SK-N-SH (cell line): ENCODE data around the gene CDC25A. TPM values are rescaled to one million over a fixed set of nuclear protein-coding genes. Genes with fewer than 3 reads are reported as not detected.

Experiments used
- CTCF ChIA-PET: fragments of 300-600, 350-600 bp; formaldehyde crosslinking; extraction: SDS; loops from one replicate; lab custom pipeline; 2021; lab: Yijun Ruan, JAX
- POLR2A ChIA-PET: fragments of 350-600 bp; sonication (Branson Sonifier 250); formaldehyde crosslinking; extraction: SDS; loops from one replicate; lab custom pipeline; 2020; ENCODE audit warnings: antibody characterized with exemption, inconsistent platforms; lab: Yijun Ruan, JAX
- DNase-seq: peaks from one replicate; pipeline ENCODE4 v3.0.0; 2012
- H2AFZ ChIP-seq: fragments of 200-600 bp; sonication (generic); 2 replicates; pipeline ENCODE4 v1.8.1; 2016; ENCODE audit warnings: antibody characterized with exemption, mild to moderate bottlenecking, low read depth
- H3F3A ChIP-seq: fragments of 200-600 bp; sonication (generic); replicated peaks from 2 replicates; pipeline ENCODE3; 2016; ENCODE audit warnings: antibody characterized with exemption, mild to moderate bottlenecking; ENCODE audit not compliant: insufficient read depth
- H3K27ac ChIP-seq, 2 experiments: fragments of 200-500 bp in 1 of 2; fragments of 200-600 bp in 1 of 2; sonication (Bioruptor generic) in 1 of 2; sonication (generic), shearing (Covaris generic) in 1 of 2; 2 replicates each; pipeline versions ENCODE4 v1.5.1 to v1.6.1; 2014 to 2016; ENCODE audit warnings: low read depth in 2 of 2, inconsistent platforms in 1 of 2, low read length in 1 of 2, mild to moderate bottlenecking in 1 of 2, mixed read lengths in 1 of 2
- H3K27me3 ChIP-seq: fragments of 200-600 bp; sonication (generic), shearing (Covaris generic); 2 replicates; pipeline ENCODE4 v1.6.1; 2016; ENCODE audit warnings: mixed run types; ENCODE audit not compliant: insufficient read depth
- H3K36me3 ChIP-seq, 2 experiments: fragments of 200-500 bp in 1 of 2; fragments of 200-600 bp in 1 of 2; sonication (Bioruptor generic) in 1 of 2; sonication (generic) in 1 of 2; replicated peaks in 1 of 2; 2 replicates each; pipeline versions ENCODE3 to v1.5.1; 2014 to 2016; ENCODE audit warnings: low read length in 1 of 2, mild to moderate bottlenecking in 1 of 2; ENCODE audit not compliant: insufficient read depth in 2 of 2, control insufficient read depth in 1 of 2
- H3K4me1 ChIP-seq, 2 experiments: fragments of 200-500 bp in 1 of 2; fragments of 200-600 bp in 1 of 2; sonication (Bioruptor generic) in 1 of 2; sonication (generic), shearing (Covaris generic) in 1 of 2; 2 replicates each; pipeline versions ENCODE4 v1.5.1 to v1.6.1; 2014 to 2016; ENCODE audit warnings: low read depth in 1 of 2, low read length in 1 of 2, mixed run types in 1 of 2; ENCODE audit not compliant: insufficient read depth in 2 of 2, control insufficient read depth in 1 of 2
- H3K4me2 ChIP-seq: fragments of 200-600 bp; sonication (generic), shearing (Covaris generic); 2 replicates; pipeline ENCODE4 v1.6.1; 2017; ENCODE audit warnings: mixed run types
- H3K4me3 ChIP-seq, 2 experiments: fragments of 200-500 bp in 1 of 2; fragments of 200-600 bp in 1 of 2; sonication (Bioruptor generic) in 1 of 2; sonication (generic), shearing (Covaris generic) in 1 of 2; 2 replicates each; pipeline versions ENCODE4 v1.5.1 to v1.8.1; 2014 to 2016; ENCODE audit warnings: low read depth in 2 of 2, inconsistent platforms in 1 of 2, low read length in 1 of 2, mild to moderate bottlenecking in 1 of 2, mixed read lengths in 1 of 2, moderate library complexity in 1 of 2
- H3K79me2 ChIP-seq: fragments of 200-600 bp; sonication (generic); 2 replicates; pipeline ENCODE4 v1.8.1; 2017; ENCODE audit warnings: mild to moderate bottlenecking; ENCODE audit not compliant: insufficient read depth
- H3K9ac ChIP-seq: fragments of 200-600 bp; sonication (generic); 2 replicates; pipeline ENCODE4 v1.6.1; 2017; ENCODE audit warnings: mixed run types
- H3K9me2 ChIP-seq: fragments of 200-600 bp; sonication (generic); 2 replicates; pipeline ENCODE4 v1.6.1; 2017; ENCODE audit warnings: mixed run types
- H3K9me3 ChIP-seq: fragments of 200-600 bp; sonication (generic); 2 replicates; pipeline ENCODE4 v1.6.1; 2017; ENCODE audit warnings: mixed run types, mild to moderate bottlenecking, moderate library complexity
- H4K20me1 ChIP-seq: fragments of 200-600 bp; sonication (generic); 2 replicates; pipeline ENCODE4 v1.6.1; 2017; ENCODE audit warnings: mild to moderate bottlenecking, mixed run types; ENCODE audit not compliant: insufficient read depth
- CHD2 ChIP-seq: fragments of 150-350 bp; IDR thresholded peaks from 2 replicates; pipeline ENCODE4 v1.6.1; 2018; ENCODE audit warnings: low read length; ENCODE audit not compliant: partially characterized antibody
- EZH2phosphoT487 ChIP-seq: fragments of 200-600 bp; sonication (generic); IDR thresholded peaks from 2 replicates; pipeline ENCODE4 v1.6.1; 2017; ENCODE audit warnings: low read depth, mixed run types, mild to moderate bottlenecking, antibody characterized with exemption, moderate library complexity, borderline replicate concordance
- FOSL2 ChIP-seq: IDR thresholded peaks from 2 replicates; pipeline ENCODE4 v1.4.0; 2012; ENCODE audit warnings: low read depth, mild to moderate bottlenecking, moderate library complexity, borderline replicate concordance
- FOXJ3 ChIP-seq: sonication (generic); formaldehyde crosslinking; IDR thresholded peaks from 2 replicates; pipeline ENCODE4 v1.5.1; 2020; ENCODE audit warnings: mild to moderate bottlenecking, missing genetic modification reagents
- FOXM1 ChIP-seq: IDR thresholded peaks from 2 replicates; pipeline ENCODE4 v1.4.0; 2012; ENCODE audit warnings: low read depth, mild to moderate bottlenecking
- GATA2 ChIP-seq: sonication (generic); formaldehyde crosslinking; IDR thresholded peaks from 2 replicates; pipeline ENCODE4 v1.5.0; 2020; ENCODE audit warnings: mild to moderate bottlenecking, missing genetic modification reagents
- MXI1 ChIP-seq: IDR thresholded peaks from 2 replicates; pipeline ENCODE4 v1.6.1; 2012; ENCODE audit warnings: mild to moderate bottlenecking, low read depth, low read length, improper control_type of control experiment
- NFIC ChIP-seq: IDR thresholded peaks from 2 replicates; pipeline ENCODE4 v1.4.0; 2012; ENCODE audit warnings: borderline replicate concordance
- NRF1 ChIP-seq: IDR thresholded peaks from 2 replicates; pipeline ENCODE4 v1.6.1; 2012; ENCODE audit warnings: low read depth, mild to moderate bottlenecking, low read length
- POLR2AphosphoS5 ChIP-seq: IDR thresholded peaks from 2 replicates; pipeline ENCODE4 v1.6.1; 2012; ENCODE audit warnings: low read depth, low read length
- RAD21 ChIP-seq: IDR thresholded peaks from 2 replicates; pipeline ENCODE4 v1.6.1; 2012; ENCODE audit warnings: mild to moderate bottlenecking, low read length
- RFX5 ChIP-seq: IDR thresholded peaks from 2 replicates; pipeline ENCODE4 v1.6.1; 2012; ENCODE audit warnings: mild to moderate bottlenecking, improper control_type of control experiment, low read length
- RXRA ChIP-seq: IDR thresholded peaks from 2 replicates; pipeline ENCODE4 v1.4.0; 2012; ENCODE audit warnings: low read depth, mild to moderate bottlenecking, borderline replicate concordance
- TAF1 ChIP-seq: IDR thresholded peaks from 2 replicates; pipeline ENCODE4 v1.6.1; 2012; ENCODE audit warnings: low read depth, mild to moderate bottlenecking, low read length, moderate library complexity, borderline replicate concordance
- TCF12 ChIP-seq: IDR thresholded peaks from 2 replicates; pipeline ENCODE4 v1.4.0; 2012
- TEAD4 ChIP-seq: IDR thresholded peaks from 2 replicates; pipeline ENCODE4 v1.4.0; 2012; ENCODE audit warnings: mild to moderate bottlenecking, borderline replicate concordance; ENCODE audit not compliant: insufficient read depth
- USF2 ChIP-seq: fragments of 150-350 bp; IDR thresholded peaks from 2 replicates; pipeline ENCODE4 v1.6.1; 2017; ENCODE audit warnings: antibody characterized with exemption, low read length, low read depth, borderline replicate concordance
- YY1 ChIP-seq: IDR thresholded peaks from 2 replicates; pipeline ENCODE4 v1.4.0; 2012; ENCODE audit warnings: low read depth, mild to moderate bottlenecking
- ZBTB33 ChIP-seq: IDR thresholded peaks from 2 replicates; pipeline ENCODE4 v1.4.0; 2012; ENCODE audit warnings: low read depth, borderline replicate concordance
- WGBS: methylation state at CpG from one replicate; pipeline ENCODE4 v1.1.6; 2017; ENCODE audit warnings: low lambda C conversion rate; 5-methylcytosine and 5-hydroxymethylcytosine counted together
- polyA plus RNA-seq, 3 experiments: library from polyadenylated mRNA; depleted of rRNA; stranded (reverse); fragments of >200 nt; gene quantifications; 2 replicates each; pipeline ENCODE4 v1.2.3, GENCODE V29; 2012
- TF ChIP-seq, protein P1 (sequence below): IDR thresholded peaks from 2 replicates; pipeline ENCODE4 v1.6.1; 2012; ENCODE audit warnings: mild to moderate bottlenecking, low read depth, low read length, moderate library complexity
- TF ChIP-seq, protein P2 (sequence below): IDR thresholded peaks from 2 replicates; pipeline ENCODE4 v1.4.0; 2012; ENCODE audit warnings: low read depth

CDC25A gene
- polyA plus RNA-seq, 1 of the 3 experiments (the other 2 are of a cell fraction): 3.3 TPM

DNA sequence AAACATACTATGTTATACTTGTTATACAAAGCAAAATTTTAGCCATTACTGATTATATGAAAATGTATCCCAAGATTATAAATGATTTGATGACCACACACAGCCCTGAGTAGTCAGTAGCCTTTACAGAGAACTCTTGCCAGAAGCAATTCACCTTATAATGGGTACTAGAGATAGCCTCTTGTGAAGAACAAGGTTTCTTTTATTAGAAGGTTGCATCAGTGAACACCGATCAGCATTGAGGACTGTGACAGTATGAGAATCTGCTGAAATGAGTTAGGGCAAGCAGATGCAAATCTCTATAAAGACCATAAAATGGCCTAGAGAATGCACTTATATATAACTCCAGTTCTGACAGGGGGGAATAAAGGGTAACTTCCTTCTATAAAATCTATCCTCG lies 10.1 kb downstream of the CDC25A start (continued):
- TF ChIP-seq, protein P1, sequence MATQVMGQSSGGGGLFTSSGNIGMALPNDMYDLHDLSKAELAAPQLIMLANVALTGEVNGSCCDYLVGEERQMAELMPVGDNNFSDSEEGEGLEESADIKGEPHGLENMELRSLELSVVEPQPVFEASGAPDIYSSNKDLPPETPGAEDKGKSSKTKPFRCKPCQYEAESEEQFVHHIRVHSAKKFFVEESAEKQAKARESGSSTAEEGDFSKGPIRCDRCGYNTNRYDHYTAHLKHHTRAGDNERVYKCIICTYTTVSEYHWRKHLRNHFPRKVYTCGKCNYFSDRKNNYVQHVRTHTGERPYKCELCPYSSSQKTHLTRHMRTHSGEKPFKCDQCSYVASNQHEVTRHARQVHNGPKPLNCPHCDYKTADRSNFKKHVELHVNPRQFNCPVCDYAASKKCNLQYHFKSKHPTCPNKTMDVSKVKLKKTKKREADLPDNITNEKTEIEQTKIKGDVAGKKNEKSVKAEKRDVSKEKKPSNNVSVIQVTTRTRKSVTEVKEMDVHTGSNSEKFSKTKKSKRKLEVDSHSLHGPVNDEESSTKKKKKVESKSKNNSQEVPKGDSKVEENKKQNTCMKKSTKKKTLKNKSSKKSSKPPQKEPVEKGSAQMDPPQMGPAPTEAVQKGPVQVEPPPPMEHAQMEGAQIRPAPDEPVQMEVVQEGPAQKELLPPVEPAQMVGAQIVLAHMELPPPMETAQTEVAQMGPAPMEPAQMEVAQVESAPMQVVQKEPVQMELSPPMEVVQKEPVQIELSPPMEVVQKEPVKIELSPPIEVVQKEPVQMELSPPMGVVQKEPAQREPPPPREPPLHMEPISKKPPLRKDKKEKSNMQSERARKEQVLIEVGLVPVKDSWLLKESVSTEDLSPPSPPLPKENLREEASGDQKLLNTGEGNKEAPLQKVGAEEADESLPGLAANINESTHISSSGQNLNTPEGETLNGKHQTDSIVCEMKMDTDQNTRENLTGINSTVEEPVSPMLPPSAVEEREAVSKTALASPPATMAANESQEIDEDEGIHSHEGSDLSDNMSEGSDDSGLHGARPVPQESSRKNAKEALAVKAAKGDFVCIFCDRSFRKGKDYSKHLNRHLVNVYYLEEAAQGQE: no peak

GRCh38 chr3:48157950-48158376 lies 30.3 kb downstream of the CDC25A start:
- H3K4me2 ChIP-seq: no peak overlapping the region
- no peak overlapping the region for H2AFZ ChIP-seq
- H3K36me3 ChIP-seq: peaks cover 13 to 14% of the 10 kb centered on the region in 2 experiments
- POLR2A ChIA-PET: no interaction called here
- no peaks in the 10 kb centered on the region for H3K79me2 ChIP-seq
- no peaks in the 10 kb centered on the region for H3K27me3 ChIP-seq
- peak; percentile 52 for DNase-seq
- no peak overlapping the region for H3K27ac ChIP-seq
- H3K9me2 ChIP-seq: no peaks in the 10 kb centered on the region
- H3K4me3 ChIP-seq: no peak overlapping the region; a peak in 1 of 4 replicates
- no peaks in the 10 kb centered on the region for H4K20me1 ChIP-seq
- WGBS: 78% methylated on average over 5 of the region's 5 CpGs
- no peaks in the 10 kb centered on the region; a peak in 1 of 4 replicates for H3K4me1 ChIP-seq
- peaks cover 26% of the 10 kb centered on the region for H3F3A ChIP-seq
- H3K9me3 ChIP-seq: no peaks in the 10 kb centered on the region
- CTCF ChIA-PET: interaction anchor here (0.5 to 5.7 kb wide), 28 partner anchors 9 to 636 kb away, joined by 3 to 45 read pairs (median 4); no protein-coding TSS in a partner anchor
- H3K9ac ChIP-seq: no peak overlapping the region
- TF ChIP-seq YY1 (no peak), GATA2 (CRISPR knock-in tag) (no peak), MXI1 (no peak), ZBTB33 (no peak), EZH2phosphoT487 (no peak), RAD21 (peak; percentile 60), TEAD4 (no peak), NFIC (no peak), NRF1 (no peak), FOXJ3 (CRISPR knock-in tag) (no peak), RFX5 (no peak), CHD2 (no peak), FOSL2 (no peak), TCF12 (no peak), TAF1 (no peak), POLR2AphosphoS5 (no peak), USF2 (no peak), RXRA (no peak), FOXM1 (no peak)
- TF ChIP-seq, protein P2, sequence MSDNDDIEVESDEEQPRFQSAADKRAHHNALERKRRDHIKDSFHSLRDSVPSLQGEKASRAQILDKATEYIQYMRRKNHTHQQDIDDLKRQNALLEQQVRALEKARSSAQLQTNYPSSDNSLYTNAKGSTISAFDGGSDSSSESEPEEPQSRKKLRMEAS: no peak
- TF ChIP-seq, protein P1: no peak
